Adrenal gland (tissue), 5 donors: ENCODE results near the gene HPRT1.

ENCODE experiments used
- CTCF ChIP-seq, 6 experiments: fragments of 450-650 bp in 4 of 6; fragments of 200-600 bp in 2 of 6; sonication (generic) in 1 of 6; IDR thresholded peaks; 1 replicate in 5 of 6; 2 replicates in 1 of 6; pipeline versions ENCODE4 v1.5.1 to v1.8.0; 2016 to 2021; ENCODE audit warnings: antibody characterized with exemption in 6 of 6, mild to moderate bottlenecking in 2 of 6, moderate library complexity in 1 of 6
- POLR2A ChIP-seq, 2 donors: fragments of 450-650 bp; IDR thresholded peaks; one replicate each; pipeline ENCODE4 v1.6.1; 2017; ENCODE audit warnings: antibody characterized with exemption in 2 of 2, mild to moderate bottlenecking in 2 of 2, moderate library complexity in 1 of 2
- donor health status: DM: no; HTN: no; CAD: no.

- TF ChIP-seq POLR2A (IDR thresholded peaks at IDR 0.05), result no peak
- no peak for TF ChIP-seq CTCF (IDR thresholded peaks at IDR 0.05)
These were observed 21.4 kb downstream of the HPRT1 start for GRCh38 chrX:134481339-134481738.
